Right lung (tissue), 5 donors: Measurements from ENCODE around the gene PPFIA4. TPM values are rescaled to one million over a fixed set of nuclear protein-coding genes. Genes with fewer than 3 reads are reported as not detected.

Experiments used
- DNase-seq, 2 donors: peaks; one replicate each; pipeline ENCODE4 v3.0.0-alpha.2; 2013
- polyA plus RNA-seq, 5 donors: library from polyadenylated mRNA; unstranded; fragments of 120-200 nt; gene quantifications; one replicate each; pipeline versions ENCODE4 v1.2.1 to v1.2.3, GENCODE V29; 2013; ENCODE audit warnings: inconsistent platforms in 1 of 5, low replicate concordance in 1 of 5; ENCODE audit not compliant: insufficient read length in 5 of 5, insufficient read depth in 1 of 5

PPFIA4 gene
- polyA plus RNA-seq, 5 donors, result 2.9 to 5.3 (median 3.1) TPM

- no peak for DNase-seq
Observed at GRCh38 chr1:203126866-203127665, 100.8 kb downstream of the PPFIA4 start.

- no peak for DNase-seq
Observed at GRCh38 chr1:203127666-203128430, 101.6 kb downstream of the PPFIA4 start, which contains the start of gene ADORA1. Gene ADORA1 (plus strand): TSS chr1:203127726. CDS start chr1:203128842, 1,116 bp downstream.

- DNase-seq, result no peak
Observed at GRCh38 chr1:203128431-203128715, 102.1 kb downstream of the PPFIA4 start.

Other genes with a start within 250 kb of the PPFIA4 start
- gene KDM5B, start 218.1 kb upstream of the PPFIA4 start, polyA plus RNA-seq, result 100 to 1,000 TPM in 4 of 5 donors, 10 to 100 TPM in 1; 81.0 to 121 (median 107) TPM
- gene PCAT6, start 215.5 kb upstream of the PPFIA4 start, polyA plus RNA-seq, result 1 to 10 TPM; 1.4 to 3.4 (median 2.3) TPM
- 1 to 10 TPM; 7.3 to 9.7 (median 8.7) TPM for gene RABIF, start 137.3 kb upstream of the PPFIA4 start, polyA plus RNA-seq
- gene KLHL12, start 99.3 kb upstream of the PPFIA4 start, polyA plus RNA-seq, result 10 to 100 TPM; 29.4 to 39.6 (median 36.5) TPM
- 10 to 100 TPM; 65.9 to 73.2 (median 68.1) TPM for gene ADIPOR1, start 68.2 kb upstream of the PPFIA4 start, polyA plus RNA-seq
- gene CYB5R1, start 59.2 kb upstream of the PPFIA4 start, polyA plus RNA-seq, result 10 to 100 TPM; 29.5 to 37.3 (median 33.2) TPM
- 10 to 100 TPM; 67.8 to 74.0 (median 71.2) TPM for gene TMEM183A, start 19.1 kb upstream of the PPFIA4 start, polyA plus RNA-seq
- gene MYOG, start 59.5 kb downstream of the PPFIA4 start, polyA plus RNA-seq, result 10 to 100 TPM in 1 of 5 donors, under 1 TPM in 2, not detected in 2; 0.08 to 20.2 (median 0.55) TPM
- 10 to 100 TPM in 3 of 5 donors, 1 to 10 TPM in 2; 2.4 to 17.2 (median 12.3) TPM for gene ADORA1, start 101.2 kb downstream of the PPFIA4 start, polyA plus RNA-seq
- gene MYBPH, start 149.3 kb downstream of the PPFIA4 start, polyA plus RNA-seq, result 10 to 100 TPM in 1 of 5 donors, under 1 TPM in 4; 0.08 to 14.4 (median 0.13) TPM
- gene CHI3L1, start 160.2 kb downstream of the PPFIA4 start, polyA plus RNA-seq, result 1 to 10 TPM in 1 of 5 donors, under 1 TPM in 4; 0.43 to 1.6 (median 0.64) TPM
- under 1 TPM; 0.09 to 0.25 (median 0.17) TPM for gene CHIT1, start 203.2 kb downstream of the PPFIA4 start, polyA plus RNA-seq